ENCODE results near the gene HIC2.
"Not testable (repeated sequence)": the region's sequence is repeated elsewhere in the genome, so short reads cannot be mapped to it uniquely, and the experiment has no call there.

HIC2 gene

DNA sequence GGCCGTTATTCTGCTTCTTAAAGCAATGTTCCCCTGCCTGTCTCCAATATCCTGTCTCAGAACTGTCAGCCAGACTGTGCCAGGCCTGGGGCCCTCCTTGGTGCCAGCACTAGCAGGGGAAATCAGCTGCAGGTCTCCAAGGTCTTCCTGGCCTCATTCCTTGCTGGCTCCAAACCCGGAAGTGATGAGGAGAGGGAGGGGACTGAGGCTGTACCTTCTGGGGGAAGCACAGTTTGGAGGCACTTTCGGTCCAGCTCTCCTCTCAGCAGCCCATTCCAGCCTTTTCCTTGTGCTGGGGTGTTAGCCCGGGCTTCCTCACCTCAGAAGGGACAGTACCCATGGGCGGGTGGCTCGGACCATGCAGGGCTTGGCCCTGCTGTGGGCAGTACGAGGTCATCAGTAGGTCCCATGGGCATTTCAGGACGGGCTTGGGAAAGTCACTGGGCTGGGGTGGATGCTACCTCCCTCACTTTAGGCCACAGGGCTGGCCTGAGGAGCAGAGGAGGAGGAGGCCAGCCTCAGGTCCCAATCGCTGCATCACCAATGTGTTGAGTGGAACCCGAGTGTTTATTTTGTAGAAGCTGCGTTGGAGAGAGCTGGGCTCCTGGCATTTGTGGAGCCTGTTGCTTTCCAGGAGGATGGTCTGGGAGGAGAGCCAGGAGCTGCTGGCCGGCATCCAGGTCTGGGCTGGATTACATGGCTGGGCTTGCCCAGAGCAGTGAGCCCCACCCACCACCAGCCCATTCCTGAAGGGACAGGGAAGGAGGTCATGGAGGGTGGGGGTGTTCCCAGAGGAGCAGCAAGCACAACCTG lies 19.0 kb downstream of the HIC2 start:
- DNase-seq, result not testable (repeated sequence)

DNA sequence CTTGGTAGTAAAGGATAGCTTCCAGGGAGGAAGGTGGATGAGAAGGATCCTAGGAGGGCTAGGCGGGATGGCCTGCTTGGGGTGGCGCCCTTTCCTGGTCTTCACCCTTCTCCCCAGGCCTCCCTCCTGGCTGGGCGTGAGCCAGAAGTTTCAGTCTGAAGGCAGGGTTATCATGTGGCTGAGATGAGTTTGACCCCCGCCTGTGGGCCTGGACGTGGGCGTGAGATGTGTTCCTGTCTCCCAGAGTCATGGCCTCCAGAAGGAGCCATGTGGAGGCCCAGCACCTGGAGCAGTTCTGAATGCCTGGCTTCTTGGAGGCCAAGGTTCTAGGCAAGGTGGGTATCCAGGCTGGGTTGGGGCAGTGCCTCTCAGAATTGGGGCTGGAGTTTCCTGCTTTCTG lies 20.8 kb downstream of the HIC2 start:
- DNase-seq, result not testable (repeated sequence)

DNA sequence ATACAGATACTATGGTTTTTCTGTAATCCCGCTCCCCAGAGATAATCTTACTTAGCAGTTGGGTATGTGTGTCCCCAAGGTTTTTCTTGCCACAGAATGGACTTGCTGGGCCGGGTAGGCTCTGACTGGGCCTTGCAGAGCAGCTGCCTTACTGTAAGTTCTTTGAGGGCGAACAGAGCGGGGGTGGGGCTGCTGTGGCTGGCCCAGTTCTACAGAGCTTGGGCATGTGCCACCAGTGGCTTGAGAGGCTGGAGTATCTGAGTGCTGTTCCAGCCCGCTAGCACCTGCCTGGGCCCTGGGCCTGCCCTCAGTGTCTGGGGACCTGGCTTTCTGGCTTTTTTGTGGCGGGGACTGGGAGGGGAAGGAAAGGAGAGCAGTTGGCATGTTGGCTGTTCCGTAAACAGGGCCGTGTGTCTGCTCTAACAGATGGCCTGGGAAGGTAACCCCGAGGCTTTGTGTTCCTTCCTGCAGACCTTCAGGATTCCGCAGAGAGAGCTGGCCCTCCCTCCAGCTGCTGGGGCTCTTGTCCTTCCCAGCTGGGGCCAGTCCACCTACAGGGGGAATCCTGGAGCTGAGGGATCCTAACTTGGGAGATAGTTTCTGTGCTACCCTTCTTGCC lies 23.0 kb downstream of the HIC2 start:
- not testable (repeated sequence) for DNase-seq

DNA sequence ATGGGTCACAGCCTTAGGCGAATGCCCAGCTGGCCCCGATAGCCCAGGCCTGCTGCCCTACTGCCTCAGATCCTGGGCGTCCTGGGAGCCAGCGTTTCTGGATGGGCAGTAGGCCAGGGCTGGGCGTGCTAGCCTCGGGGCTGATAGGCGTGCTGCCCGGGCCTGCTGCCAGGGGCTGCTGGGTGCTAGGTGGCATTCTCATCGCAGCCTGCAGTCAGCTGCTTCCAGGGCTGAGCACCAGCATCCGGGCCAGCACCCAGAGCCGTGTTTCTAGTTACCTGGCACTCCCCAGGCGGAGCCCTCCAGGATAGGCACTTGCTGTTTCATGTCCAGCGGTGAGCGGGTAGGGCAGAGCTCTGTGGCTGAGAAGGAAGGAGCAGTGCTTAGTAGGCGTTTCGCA lies 23.5 kb downstream of the HIC2 start:
- DNase-seq, result not testable (repeated sequence)

DNA sequence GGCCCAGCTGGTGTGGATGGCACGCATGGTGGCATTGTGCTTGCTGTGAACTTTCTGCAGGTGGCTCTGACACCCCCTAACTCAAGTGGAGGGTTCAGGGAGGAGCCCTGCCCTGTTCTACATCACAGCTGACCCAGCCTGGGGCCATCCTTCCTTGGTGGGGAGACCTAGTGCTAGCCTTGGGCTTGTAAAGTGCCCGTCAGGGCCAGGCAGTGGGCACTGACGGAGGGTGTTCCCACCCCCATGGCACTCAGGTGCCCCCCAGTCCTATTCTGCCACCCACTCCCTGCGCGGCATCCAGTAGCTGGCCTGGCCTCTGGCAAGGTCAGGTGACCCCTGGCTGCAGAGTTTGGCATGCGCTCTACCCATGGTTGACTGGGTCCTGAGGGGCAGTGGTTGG lies 24.0 kb downstream of the HIC2 start:
- DNase-seq, result not testable (repeated sequence)

DNA sequence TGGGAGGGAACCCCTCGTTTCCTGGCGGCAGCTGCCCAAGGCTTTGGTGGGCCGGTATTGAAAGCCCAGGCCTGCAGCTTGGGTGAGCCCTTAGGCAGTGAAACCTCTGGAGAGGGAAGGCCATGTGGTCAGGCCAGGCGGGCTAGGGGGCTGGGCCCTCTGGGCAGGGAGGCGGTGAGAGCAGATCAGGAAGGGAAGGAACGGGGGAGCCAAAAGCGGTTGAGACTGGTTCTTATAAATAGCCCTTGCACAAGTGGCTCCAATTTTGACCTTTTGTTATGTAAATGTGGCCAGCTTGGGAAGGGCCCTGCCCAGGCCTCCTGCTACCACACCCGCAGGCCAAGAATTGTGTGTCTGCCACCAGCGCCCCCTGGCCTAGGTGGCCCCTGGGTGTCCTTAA lies 25.0 kb downstream of the HIC2 start:
- DNase-seq, result not testable (repeated sequence)

DNA sequence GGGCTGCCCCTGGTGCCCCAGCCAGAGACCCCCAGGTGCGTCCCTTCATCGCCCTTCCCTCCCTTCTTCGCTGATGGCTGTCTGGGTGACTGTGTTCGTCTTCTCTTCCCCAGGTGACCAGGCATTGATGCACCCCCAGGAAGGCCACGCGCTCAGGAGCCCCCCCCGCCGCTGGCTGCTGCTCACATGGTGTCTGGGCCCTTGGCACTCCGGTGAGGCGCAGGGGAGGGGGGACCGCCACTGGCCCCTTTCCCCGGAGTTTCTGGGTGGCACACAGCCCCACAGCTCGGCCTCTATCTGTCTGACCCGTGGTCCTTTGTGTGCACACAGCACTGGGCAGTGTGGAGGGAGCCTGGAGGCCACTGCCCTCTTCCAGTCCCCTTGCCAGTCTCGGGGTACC lies 25.5 kb downstream of the HIC2 start:
- DNase-seq, result not testable (repeated sequence)

DNA sequence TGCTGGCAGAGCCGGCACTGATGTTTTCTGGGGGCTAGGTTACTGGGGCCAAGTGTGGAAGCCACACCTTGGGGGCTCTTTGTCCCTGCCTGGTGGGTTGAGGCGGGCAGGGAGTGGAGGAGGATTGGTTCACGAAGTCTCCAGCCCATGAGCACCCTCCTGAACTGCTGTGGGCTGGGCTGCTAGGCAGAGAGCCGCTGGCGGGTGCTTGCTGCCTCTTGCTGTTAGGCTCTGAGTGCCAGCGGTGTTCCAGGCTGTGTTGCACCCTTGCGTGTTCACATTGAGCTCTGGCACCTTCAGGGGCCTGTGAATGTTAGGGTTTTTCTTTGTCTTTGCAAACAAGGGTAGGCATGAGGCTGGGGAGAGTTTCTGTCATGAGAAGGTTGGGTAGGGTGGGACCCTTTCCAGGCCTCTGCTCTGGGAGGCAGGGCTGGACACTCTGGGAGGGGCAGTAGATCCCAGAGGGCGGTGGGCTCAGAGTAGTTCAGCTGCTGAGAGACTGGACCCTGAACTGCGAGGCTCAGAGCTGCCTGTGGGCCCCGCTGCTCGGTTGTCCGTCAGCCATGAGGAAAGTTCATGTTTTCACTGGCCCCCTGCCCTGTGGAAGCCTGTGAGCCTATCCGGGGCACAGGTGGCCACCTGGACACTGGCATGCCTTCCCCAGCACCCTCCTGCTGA lies 26.0 kb downstream of the HIC2 start:
- no peak for DNase-seq

DNA sequence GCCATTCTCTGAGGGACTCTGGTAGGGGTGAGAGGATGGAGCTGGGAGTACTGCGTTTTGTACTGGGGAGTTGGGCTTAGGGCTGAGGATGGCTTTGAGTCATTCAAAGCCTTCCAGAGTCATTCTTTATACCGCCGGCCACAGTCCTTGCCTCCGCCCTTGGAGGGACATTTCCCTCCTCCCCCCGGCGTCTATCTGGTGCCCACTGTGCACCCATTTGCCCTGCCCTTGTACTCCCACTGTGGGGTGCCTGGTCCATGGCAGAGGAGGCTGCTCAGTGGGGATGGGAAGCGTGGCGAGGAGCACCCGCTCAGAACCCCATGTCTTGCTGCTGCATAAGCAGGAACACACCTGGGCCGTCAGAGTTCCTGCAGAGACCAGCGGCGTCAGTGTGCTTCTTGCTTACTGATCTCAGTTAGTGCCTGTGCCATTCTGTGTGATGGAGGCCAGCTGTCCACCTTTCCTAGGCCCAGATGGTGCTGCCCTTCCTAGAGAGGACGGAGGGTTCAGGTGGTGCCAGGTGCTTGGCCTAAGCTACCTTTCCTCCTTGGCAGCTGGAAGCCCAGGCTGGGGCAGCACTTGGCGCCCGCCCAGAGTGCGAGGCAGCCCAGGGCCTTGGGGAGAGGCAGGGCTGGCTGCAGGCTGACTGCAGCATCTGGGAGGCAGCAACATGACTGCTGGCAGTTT lies 26.7 kb downstream of the HIC2 start:
- no peak for DNase-seq

DNA sequence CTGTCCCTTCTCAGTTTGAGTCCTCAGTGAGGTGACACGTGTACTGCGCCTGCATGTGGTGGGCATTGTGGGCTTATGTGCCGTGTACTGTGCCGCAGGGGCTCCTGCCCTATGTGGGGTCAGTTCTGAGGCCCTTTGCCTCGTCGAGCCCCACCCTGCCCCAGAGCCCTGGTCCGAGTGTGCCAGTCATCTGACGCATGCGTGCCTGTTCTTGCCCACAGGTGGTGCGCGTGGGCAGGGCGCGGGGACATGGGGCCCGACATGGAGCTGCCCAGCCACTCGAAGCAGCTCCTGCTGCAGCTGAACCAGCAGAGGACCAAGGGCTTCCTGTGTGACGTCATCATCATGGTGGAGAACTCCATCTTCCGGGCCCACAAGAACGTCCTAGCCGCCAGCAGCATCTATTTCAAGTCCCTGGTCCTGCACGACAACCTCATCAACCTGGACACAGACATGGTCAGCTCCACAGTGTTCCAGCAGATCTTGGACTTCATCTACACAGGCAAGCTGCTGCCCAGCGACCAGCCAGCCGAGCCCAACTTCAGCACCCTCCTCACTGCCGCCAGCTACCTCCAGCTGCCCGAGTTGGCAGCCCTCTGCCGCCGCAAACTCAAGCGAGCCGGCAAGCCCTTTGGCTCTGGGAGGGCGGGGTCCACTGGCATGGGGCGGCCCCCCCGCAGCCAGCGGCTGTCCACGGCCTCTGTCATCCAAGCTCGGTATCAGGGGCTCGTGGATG lies 27.7 kb downstream of the HIC2 start:
- DNase-seq, result no peak

DNA sequence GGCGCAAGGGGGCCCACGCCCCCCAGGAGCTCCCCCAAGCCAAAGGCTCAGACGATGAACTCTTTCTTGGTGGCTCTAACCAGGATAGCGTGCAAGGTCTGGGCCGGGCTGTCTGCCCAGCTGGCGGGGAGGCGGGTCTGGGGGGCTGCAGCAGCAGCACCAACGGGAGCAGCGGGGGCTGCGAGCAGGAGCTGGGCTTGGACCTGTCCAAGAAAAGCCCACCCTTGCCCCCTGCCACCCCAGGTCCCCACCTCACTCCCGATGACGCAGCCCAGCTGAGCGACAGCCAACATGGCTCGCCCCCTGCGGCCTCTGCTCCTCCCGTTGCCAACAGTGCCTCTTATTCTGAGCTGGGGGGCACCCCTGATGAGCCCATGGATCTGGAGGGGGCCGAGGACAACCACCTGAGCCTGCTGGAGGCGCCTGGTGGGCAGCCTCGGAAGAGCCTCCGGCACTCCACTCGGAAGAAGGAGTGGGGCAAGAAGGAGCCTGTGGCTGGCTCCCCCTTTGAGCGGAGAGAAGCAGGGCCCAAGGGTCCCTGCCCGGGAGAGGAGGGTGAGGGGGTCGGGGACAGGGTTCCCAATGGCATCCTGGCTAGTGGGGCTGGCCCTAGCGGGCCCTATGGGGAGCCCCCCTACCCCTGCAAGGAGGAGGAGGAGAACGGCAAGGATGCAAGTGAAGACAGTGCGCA lies 28.4 kb downstream of the HIC2 start:
- no peak for DNase-seq

DNA sequence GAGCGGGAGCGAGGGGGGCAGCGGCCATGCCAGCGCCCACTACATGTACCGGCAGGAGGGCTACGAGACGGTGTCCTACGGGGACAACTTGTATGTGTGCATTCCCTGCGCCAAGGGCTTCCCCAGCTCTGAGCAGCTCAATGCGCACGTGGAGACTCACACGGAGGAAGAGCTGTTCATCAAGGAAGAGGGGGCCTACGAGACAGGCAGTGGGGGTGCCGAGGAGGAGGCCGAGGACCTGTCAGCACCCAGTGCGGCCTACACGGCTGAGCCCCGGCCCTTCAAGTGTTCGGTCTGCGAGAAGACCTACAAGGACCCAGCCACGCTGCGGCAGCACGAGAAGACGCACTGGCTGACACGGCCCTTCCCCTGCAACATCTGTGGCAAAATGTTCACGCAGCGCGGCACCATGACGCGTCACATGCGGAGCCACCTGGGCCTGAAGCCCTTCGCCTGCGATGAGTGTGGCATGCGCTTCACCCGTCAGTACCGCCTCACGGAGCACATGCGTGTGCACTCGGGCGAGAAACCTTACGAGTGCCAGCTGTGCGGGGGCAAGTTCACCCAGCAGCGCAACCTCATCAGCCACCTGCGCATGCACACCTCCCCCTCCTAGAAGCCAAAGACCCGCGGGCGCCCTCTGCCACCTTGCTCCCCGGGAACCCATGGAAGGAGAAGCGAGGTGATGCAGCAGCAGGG lies 29.1 kb downstream of the HIC2 start:
- DNase-seq, result no peak

DNA sequence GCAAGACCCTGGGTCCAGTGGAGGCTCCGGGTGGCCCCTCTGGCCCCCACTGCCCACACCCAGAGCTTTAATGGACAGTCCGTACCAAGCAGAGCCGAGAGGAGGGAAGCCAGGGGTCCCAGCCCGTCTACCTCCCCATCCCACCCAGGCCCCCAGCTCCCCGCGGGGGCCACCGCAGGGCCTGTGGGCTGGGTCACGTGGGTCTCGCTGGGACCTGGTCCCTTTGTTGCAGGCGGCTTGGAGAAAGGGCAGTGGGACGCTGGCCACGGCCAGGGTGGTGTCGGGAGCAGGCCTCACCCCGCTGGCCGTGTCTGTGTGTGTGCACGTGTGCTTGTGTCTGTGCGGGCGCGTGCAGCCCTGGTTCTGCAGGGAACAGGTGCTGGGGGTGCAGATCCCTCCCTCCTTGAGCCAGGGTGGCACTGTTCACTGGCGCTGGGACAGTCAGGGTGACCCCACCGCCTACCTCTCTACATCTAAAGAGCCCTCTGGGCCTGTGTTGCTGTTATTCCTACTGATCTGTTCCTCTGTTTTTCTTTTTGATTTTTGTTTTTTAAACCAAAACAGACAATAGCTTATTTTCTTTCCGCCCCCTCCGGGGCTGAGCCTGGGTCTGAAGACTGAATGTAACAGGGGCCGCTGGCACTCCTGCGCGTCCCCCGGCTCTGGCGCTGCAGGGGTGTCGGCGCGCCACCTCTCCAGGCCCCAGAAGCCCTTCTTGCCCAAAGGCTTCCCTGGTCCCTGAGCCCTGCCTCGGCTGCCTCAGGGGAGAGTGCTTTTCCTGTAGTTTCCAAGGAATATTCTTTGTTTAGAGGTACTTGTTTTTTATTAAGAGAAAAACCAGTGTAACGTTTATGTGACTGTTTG lies 29.9 kb downstream of the HIC2 start:
- DNase-seq, result no peak

DNA sequence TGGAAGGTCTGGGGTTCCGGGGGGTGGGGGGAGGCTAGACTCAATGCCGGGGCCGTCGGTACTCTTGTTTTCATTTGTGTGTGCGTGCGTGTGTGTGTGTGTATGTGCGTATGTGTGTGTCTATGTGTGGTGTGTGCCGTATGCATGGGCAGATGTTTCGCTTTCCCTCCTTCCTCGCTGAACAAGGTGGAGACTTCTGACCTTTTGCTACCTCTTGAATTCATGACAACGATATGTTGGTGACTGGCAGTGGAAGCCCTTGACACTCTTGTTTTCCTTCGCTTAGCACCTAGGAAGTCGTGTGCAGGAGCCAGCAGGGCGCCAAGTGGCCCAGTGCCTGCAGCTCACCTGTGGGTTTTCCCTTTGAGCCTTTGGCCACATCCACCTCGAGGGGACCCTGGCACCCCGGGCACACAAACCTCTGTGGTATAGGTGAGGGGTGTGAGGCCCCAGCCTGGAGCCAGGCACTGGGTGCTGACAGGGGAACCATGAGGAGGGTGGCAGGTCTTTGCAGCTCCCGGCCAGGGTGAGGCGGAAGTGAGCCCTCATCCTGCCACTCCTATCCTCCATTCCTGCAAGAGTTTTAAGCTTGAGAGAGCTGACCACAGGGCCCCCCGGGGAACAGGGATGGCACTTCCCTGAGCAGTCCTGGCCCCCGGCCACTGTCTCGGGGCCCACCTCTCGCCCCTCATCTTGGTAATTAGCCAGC lies 30.7 kb downstream of the HIC2 start:
- no peak for DNase-seq

DNA sequence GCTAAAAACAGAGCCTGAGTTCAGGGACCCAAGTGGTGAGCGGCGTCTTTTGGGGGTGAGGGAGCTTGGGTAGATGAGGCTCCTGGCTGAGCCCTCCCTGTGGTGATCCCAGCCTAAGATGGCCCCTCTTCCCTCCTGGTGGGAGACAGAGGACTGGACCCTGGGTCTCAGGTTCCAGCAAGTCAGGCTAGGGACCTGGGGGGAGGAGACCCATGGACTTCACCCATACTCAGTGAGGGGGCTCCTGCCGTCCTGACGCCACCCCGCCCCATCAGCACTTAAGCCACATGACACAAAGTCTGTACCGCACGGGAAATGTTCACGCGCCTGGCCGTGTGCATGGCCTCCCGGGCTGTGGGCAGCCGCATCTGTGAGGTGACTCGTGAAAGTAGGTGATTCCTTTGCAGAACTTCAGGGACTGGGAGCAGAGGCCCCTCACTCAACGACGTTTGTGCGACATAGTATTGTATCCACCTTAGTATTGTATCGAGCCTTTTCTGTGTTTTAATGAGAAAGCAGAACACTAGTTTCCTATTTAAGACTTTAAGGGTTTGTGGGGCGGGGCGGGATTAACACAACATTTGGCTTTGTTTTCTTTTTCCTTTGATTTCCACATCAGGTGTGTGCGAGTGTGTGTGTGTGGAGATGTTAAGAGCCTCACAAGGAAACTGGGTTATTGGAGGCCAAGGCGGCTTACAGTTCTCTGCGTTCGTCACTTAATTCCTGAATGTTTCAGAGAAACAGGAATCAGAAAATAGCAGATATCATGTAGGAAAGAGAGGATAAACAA lies 31.7 kb downstream of the HIC2 start:
- DNase-seq, result no peak

DNA sequence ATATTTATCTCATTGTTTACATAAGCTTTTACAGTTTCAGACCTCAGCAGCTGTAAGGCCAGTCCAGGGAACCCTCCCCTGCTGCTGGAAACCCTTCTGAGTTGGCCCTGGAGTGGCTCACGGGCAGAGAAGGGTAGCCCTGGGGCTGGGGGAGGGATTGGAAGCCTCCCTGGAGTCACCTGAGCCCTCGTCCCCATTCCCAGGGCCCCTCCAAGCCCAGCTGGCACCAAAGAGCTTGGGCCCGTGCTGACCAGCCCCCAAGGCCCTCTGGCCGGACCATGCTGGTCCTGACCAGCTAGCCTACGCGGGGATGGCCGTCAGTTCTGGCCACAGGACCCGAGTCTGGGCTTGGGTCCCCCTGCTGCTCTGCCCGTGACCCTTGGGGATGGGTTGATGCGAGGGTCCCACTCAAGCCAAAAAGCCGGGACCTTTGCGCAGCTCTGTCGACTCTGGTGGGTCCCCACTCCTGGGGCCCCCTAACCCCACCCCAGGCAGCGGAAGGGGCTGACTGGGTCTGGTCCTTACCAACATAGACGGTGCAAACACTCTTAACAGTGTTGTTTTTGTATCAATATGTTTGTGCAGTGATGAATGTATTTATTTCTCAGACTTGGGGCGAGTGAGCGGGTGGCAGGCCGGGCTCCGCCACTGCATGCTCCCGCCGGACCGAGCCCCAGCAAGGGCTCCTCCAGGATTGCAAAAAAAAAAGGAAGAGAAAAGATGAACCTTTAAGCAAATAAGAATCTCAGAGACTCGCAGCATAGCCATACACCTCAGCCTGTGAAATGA lies 32.6 kb downstream of the HIC2 start:
- DNase-seq, result no peak

DNA sequence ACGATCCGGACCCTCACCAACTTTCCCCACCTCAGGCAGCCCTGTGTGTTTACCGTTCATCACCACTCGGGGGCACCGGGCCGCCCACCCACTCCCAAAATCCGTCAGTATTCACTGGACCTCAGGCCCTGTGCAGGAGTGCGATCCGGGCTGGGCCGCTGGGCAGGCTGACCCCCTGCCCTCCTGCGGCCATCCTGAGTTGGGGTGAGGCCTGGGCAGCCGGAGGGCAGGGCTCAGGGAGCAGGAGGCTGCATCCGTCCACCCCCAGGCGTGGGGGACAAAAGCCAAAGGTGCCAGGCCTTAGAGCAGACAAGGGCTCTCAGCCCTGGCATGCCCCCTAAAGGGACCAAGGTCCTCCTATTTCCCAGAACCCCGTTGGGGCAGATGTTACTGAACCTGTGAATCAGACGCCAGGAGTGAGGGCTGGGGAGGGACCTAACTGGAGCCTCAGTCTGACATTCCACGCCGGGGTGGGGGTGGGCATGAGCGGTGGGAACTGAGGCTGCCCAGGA lies 33.2 kb downstream of the HIC2 start:
- no peak for DNase-seq

DNA sequence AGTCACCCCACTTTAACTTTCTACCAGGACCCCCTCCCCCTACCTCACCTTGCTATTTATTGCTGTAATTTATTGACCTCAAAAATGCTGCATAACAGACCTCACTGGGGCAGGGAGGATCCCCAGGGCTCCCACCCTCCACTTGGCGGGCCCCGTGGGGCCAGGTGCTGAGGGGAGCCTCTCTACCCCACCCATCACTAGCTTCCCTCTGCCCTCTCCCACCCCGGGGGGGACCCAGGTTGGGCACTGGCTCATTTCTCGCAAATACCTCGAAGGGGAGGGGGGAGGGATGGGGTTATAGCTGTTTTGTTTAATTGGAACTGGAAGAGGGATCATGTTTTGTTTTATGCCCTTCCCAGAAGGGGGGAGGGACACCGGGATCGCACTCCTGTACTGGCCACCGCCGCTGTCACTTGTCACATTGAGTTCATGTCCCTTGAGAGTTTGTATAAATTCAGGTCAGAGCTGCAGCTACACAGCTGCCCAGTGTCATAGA lies 33.7 kb downstream of the HIC2 start:
- no peak for DNase-seq

All from CD4-positive, alpha-beta T cell treated with Interferon alpha-2 for 1 hour (primary cell).